ENCODE data around the gene B2M.
"Not testable (repeated sequence)": the region's sequence is repeated elsewhere in the genome, so short reads cannot be mapped to it uniquely, and the experiment has no call there.

B2M gene

GRCh38 chr15:44698641-44699040, 12.7 kb upstream of the B2M start:
- no peak for DNase-seq (ENCODE audit: low read depth in 2 of 2)

- not testable (repeated sequence) for DNase-seq (ENCODE audit: low read depth in 2 of 2)
Measured at GRCh38 chr15:44700676-44701075, 10.6 kb upstream of the B2M start.

- no peak for DNase-seq (ENCODE audit: low read depth in 2 of 2)
Measured at GRCh38 chr15:44705986-44706385, 5.3 kb upstream of the B2M start.

GRCh38 chr15:44706401-44706800, 4.9 kb upstream of the B2M start:
- DNase-seq (ENCODE audit: low read depth in 2 of 2) = no peak

- DNase-seq (ENCODE audit: low read depth in 2 of 2) = no peak
Measured at GRCh38 chr15:44706946-44707636, 4.2 kb upstream of the B2M start.

GRCh38 chr15:44710236-44711095, 851 bp upstream of the B2M start:
- DNase-seq (ENCODE audit: low read depth in 2 of 2) = no peak

- DNase-seq (ENCODE audit: low read depth in 2 of 2) = no peak
Measured at GRCh38 chr15:44711743-44712345, 527 bp downstream of the B2M start.

GRCh38 chr15:44712346-44713005, 1.2 kb downstream of the B2M start:
- no peak for DNase-seq (ENCODE audit: low read depth in 2 of 2)

- DNase-seq (ENCODE audit: low read depth in 2 of 2) = no peak
Measured at GRCh38 chr15:44713006-44713966, 2.0 kb downstream of the B2M start.

- no peak for DNase-seq (ENCODE audit: low read depth in 2 of 2)
Measured at GRCh38 chr15:44715142-44715796, 4.0 kb downstream of the B2M start.

- no peak for DNase-seq (ENCODE audit: low read depth in 2 of 2)
Measured at GRCh38 chr15:44715797-44716334, 4.5 kb downstream of the B2M start.

GRCh38 chr15:44716983-44717602, 5.8 kb downstream of the B2M start:
- no peak for DNase-seq (ENCODE audit: low read depth in 2 of 2)

GRCh38 chr15:44718180-44718926, 7.0 kb downstream of the B2M start:
- no peak for DNase-seq (ENCODE audit: low read depth in 2 of 2)

- no peak for DNase-seq (ENCODE audit: low read depth in 2 of 2)
Measured at GRCh38 chr15:44718927-44719292, 7.6 kb downstream of the B2M start.

- DNase-seq (ENCODE audit: low read depth in 2 of 2) = peak in 1 of 2 donors; percentile 56
Measured at GRCh38 chr15:44719293-44719999, 8.1 kb downstream of the B2M start.

GRCh38 chr15:44720000-44720435, 8.7 kb downstream of the B2M start:
- not testable (repeated sequence) for DNase-seq (ENCODE audit: low read depth in 2 of 2)

- no peak for DNase-seq (ENCODE audit: low read depth in 2 of 2)
Measured at GRCh38 chr15:44720460-44721176, 9.3 kb downstream of the B2M start.

GRCh38 chr15:44722011-44722410, 10.7 kb downstream of the B2M start:
- no peak for DNase-seq (ENCODE audit: low read depth in 2 of 2)

All from stimulated activated CD8-positive, alpha-beta memory T cell treated with anti-CD3 and anti-CD28 coated beads, Interleukin-15, amount 100 ng/mL, for 48 hours (primary cell).